HG02678 (cell line): Measurements from ENCODE around the gene RASL11B.
"Not testable (repeated sequence)": the region's sequence is repeated elsewhere in the genome, so short reads cannot be mapped to it uniquely, and the experiment has no call there.

Experiments
- ATAC-seq: cut with Tn5 transposase; IDR thresholded peaks from one replicate; pipeline ENCODE4 v1.9.1; 2021; ENCODE audit warnings: mild to moderate bottlenecking, moderate library complexity; ENCODE audit not compliant: unreplicated experiment

Gene RASL11B, protein sequence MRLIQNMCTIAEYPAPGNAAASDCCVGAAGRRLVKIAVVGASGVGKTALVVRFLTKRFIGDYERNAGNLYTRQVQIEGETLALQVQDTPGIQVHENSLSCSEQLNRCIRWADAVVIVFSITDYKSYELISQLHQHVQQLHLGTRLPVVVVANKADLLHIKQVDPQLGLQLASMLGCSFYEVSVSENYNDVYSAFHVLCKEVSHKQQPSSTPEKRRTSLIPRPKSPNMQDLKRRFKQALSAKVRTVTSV

DNA sequence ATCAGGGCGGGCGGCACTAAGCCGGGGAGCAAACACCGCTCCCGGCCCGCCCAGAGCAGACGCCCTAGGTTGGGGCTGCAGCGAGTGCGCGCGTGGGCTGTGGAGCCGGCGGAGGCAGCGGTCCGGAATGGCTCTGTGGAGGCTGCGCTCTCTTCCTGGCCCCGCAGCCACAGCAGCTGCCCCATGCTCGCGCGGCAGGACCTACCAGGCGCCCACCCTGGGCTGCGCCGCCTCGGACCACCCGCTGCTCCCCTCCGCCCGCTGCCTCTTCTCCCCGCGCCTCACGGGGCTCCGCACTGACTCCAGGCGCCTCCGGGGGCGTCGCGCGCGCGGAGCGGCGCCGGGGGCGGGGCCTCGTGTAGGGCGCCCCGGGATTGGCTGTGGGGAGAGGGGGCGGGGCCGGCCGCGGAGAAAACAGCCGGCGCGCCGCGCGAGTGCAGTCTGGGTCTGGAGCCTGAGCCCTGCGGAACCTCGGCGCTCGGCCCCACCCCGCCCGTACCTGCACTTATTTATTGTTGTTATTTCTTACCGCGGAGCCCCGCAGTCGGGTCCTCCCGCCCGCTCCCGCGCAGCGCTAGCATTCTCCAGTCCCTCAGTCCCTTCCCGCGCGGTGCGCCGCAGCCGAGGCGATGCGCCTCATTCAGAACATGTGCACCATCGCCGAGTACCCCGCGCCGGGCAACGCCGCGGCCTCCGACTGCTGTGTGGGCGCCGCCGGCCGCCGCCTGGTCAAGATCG is at the start of gene RASL11B:
TSS of gene RASL11B (plus strand) at position 439 of the 738 bp plus-strand sequence. CDS start at position 630, 191 bp downstream.
- ATAC-seq = peak; percentile 99

DNA sequence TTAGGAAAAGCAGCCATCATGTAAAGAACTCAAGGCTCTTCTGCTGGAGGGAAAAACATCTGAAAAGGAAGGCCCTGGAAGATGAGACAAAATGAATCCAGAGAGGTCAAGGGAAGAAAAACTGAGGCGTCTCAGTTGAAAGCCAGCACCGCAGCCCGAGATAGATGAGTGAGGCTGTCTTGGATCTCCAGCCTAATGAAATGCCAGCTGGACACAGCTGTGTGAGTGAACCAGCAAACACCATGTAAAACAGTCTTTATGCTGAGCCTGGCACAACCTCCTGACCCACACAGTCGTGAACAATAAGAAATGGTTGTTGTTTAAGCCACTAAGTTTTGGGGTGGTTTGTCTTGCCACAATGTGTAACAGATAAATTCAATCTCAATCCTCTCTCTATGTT is 48.6 kb upstream of the RASL11B start:
- no peak for ATAC-seq

DNA sequence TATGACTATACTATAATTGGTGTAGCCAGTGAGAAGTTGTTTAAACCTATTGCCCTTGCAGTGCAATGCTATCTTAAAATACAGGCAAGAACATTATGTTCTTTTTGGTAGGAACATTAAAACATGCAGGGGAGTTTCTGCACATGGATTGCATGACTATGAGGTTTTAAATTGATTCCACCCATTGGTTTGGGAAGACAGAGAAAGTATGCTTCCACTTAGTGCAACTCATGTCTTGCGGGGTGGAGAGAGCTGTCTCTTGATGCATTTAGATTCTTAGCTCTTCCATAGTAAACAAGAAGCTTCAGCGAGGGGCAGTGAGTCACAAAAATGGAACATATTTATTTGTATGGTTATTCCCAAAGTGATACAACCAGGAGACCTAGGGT is 39.5 kb upstream of the RASL11B start:
- ATAC-seq = no peak

DNA sequence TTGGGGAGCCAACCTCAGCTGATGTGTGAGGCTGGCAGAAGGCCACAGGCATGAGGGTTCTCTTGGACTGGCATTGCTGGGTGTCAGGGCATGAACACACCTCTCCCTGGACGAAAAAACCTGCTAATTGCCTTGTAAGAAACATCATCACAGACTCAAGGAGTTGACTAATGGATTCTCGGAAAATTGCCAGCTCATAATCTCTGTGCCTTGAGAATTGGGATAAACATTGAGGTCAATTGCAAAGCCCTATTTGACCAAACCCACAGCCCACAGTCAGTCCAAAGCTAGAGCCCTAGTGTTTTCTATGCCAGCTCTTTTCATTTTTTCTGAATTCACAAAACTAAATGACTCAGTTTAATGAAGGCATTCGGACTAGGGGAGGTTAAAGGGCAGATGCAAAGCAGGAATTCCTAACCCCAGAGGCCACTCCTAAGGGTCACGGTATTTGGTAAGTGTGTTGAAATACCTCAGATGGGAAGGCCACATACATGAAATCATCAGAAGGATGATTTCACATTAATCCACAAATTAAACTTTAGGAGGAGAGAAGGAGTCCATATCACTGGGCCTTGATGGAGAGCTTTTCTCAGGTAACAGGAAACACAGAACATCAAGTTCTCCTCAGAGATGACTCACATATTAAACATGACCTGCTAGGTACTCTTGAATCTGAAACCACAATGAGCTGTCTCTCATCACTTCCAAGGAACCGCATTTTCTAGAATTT is 39.0 kb upstream of the RASL11B start:
- ATAC-seq = no peak

DNA sequence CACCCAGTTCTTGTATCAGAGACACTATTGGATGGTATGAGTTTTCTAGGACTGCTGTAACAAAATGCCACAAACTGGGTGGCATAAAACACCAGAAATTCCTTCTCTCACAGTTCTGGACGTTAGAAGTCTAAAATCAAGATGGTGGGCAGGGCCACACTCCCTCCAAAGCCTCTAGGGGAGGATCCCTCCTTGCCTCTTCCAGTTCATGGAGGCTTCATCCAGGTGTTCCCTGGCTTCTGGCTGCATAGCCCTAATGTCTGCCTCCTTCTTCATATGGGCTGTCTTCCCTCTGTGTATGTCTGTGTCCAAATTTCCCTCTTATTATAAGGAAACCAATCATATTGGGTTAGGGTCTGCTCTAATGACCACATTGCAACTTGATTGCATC is 38.4 kb upstream of the RASL11B start:
- no peak for ATAC-seq

DNA sequence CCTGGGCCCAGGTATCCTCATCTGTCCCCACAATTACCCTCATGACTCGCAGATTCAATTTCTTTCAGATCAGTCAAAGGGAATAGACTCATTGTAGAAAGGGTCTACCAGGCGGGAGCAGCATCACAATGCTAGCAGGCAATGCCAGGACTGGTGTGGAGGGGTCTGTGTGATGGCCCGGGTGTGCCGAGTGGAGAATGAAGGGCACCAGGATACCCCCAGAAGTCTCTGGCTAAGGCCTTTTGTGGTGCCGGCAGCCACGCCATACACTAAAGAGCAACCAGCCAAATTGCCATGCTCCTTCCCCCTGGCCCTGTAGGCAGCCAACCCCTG is 37.9 kb upstream of the RASL11B start:
- ATAC-seq = no peak

DNA sequence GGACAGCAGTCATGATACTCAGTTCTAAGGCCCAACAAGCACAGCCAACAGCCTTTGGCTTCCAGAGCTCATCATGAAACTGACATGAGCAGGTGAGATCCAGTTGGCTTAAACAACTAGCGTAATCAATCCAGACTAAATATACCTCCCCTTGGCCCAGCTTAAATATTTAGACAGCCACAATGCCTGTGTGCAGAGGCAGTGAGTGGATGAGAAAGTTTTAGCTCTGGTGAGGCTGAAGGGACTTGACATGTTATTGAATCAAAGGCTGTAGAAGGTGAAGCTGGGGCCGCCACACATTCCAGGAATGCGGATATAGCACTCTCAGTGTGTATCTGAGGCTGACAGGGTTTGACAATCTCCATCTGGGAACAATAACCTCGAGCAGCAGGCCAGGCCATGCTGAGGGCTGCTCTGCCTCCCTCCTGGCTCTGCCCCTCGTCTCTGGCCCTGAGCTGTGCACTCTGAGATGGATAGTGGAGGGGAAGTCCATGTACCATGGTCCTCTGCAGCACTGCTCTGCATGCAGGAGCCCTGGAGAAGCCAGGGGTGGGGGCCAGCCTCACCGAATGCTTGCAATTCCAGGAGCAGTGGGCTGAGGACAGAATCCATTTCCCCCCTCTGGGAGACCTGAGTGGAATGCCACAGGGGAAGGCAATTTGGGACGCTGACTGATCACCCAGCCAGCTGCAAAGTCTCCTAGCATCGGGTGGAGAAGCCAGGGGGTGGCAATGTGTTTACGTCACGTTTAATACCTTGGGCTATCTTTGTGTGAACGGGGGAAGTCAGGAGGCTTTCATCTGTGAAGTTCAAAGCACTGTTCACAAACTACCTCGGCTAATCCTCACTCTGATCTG is 37.3 kb upstream of the RASL11B start:
- ATAC-seq = no peak

DNA sequence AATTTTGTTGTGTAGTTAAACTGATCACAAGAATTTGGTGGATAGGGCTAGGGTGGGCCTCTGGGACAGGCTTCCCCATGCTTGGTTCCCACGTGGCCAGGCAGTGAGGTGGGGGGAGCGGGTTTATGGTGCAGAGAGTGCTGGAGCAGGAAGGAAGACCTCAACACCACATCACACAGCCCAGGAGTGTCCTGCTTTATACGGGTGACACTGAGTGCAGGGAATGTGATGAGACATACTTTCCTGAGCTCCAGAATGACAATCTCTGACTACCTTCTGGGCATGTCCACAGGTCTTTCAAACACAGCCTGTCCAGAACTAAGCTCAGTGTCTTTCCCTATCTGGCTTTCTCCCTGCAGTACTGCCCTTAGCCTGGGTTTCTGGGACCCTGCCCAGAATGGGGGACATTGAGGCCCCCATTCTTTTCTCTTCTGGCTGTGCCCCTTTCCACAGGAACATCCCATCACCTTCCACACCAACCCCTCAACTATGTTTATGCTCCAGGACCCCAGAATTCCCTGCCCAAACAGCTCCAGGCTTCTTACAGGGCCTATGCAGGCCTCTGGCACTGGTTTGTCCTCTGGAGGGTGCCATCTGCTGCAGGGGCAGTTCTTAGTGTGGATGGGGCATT is 36.5 kb upstream of the RASL11B start:
- ATAC-seq = no peak

DNA sequence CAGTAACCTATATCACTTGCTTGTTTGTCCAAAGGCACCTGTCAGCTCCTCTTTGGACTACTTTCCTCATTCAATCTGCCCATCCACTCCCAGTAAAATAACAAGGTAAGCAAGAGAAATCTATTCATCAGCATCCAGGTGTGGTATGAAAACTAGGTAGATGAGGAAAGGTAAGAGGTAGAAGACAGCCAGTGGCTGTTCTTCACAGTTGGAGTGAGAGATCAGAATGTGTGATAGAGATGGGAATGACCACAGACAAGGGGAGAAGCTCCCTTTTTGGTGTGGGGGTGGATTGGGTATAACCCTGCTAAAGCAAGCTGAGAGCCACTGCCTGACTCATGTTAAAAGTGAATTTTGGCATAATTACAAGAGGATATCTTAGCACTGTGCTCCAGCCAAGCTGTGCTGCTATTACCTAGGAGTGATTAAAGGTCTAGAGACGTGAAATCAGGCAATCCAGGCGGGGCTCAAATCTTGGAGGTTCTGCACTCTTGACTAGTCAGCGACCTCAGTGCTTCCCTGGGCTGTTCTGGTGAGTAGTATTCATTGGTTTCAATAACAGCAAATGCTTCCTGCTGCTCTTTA is 28.1 kb upstream of the RASL11B start:
- ATAC-seq = no peak

DNA sequence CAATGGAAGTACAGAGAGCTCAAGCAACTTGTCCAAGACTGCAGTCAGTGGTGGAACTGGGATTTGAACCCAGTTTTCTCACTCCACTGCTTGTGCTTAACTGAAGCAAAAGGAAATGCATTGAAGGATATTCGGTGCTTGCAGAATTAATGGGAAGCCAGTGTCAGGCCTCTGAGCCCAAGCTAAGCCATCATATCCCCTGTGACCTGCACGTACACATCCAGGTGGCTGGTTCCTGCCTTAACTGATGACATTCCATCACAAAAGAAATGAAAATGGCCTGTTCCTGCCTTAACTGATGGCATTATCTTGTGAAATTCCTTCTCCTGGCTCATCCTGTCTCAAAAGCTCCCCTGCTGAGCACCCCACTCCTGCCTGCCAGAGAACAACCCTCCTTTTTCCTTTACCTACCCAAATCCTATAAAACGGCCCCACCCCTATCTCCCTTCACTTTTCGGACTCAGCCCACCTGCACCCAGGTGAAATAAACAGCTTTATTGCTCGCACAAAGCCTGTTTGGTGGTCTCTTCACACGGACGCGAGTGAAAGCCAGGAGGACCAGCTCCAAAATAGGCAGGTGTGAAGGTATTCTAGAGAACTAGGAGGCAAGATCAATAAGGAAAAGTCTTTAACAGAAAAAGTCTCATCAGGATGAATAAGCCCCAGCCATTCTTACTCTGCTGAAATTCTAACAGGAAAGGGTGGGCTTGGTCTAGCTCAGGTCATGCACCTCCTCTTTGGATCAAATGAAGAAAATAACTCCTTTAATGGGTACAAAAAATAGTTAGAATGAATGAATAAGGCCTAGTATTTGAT is 27.3 kb upstream of the RASL11B start:
- not testable (repeated sequence) for ATAC-seq

DNA sequence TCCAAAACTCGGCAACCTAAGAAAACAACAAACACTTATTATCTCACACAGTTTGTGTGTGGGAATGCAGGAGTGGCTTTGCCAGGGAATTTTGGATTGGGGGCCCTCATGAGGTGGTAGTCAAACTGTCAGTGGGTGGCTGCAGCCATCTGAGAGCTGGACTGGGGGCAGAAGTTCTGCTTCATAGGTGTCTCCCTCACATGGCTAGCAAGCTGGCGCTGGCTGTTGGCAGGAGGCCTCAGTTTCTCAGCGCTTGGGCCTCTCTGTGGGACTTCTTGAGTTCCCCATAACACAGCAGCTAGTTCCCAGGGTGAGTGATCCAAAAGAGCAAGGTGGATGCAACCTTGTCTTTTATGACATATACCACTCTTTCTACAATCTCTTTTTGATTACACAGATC is 26.0 kb upstream of the RASL11B start:
- ATAC-seq = no peak

DNA sequence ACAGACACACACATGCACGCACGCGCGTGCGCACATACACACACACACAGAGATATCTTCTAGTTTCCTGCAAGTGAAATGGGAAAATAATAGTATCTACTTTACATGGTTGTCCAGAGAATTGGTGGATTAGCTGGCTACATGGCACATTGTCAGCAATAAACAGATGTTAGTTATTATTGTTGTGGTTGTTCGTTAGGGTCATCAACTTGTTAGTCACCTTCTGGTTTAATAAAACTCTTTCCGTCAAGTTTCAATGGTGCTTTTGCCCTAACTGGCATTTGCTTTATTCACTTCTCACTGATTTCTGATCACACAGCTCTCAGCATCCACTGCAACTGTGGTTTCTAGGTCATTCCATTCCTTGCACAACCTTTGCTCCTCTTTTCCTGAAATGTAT is 25.4 kb upstream of the RASL11B start:
- ATAC-seq = no peak

DNA sequence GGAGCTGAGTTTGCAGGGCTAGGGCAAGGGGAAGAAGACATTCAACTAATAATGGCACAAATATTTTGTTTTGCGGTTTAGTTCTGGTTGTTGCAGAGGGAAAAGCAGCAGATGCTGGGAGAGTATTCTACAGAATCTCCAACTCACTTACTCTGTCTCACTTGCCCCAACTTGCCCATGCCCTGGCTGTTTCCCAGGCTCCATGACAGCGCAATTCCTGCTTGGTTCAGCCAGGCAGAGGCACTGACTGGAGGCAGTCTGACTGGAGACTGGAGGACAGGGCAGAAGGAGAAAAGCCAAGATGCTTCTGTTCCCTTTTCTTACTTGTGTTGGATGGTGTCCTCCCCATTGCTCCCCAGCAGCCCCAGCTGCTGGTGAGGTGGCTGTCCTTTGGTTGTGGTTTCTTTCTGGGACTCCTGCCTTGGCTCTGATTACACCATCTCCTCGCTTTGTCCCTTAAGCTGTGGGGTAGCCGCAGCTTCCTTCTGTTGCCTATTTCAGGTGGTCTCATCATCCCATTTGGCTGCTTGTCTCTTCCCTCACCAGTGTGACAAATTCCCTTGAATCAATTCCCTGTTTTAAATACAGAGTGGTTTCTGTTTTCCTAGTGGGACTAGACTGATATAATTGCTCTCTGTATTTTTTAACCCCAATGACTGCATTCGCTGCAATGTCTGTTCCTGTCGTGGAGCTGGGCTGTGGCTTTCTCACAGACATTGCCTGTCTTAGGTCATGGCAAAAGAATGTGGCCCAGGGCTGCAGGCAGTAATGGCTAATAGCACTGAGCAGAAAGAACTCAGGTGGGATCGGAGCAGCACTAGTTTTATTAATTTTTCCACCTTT is 24.2 kb upstream of the RASL11B start:
- ATAC-seq = no peak

DNA sequence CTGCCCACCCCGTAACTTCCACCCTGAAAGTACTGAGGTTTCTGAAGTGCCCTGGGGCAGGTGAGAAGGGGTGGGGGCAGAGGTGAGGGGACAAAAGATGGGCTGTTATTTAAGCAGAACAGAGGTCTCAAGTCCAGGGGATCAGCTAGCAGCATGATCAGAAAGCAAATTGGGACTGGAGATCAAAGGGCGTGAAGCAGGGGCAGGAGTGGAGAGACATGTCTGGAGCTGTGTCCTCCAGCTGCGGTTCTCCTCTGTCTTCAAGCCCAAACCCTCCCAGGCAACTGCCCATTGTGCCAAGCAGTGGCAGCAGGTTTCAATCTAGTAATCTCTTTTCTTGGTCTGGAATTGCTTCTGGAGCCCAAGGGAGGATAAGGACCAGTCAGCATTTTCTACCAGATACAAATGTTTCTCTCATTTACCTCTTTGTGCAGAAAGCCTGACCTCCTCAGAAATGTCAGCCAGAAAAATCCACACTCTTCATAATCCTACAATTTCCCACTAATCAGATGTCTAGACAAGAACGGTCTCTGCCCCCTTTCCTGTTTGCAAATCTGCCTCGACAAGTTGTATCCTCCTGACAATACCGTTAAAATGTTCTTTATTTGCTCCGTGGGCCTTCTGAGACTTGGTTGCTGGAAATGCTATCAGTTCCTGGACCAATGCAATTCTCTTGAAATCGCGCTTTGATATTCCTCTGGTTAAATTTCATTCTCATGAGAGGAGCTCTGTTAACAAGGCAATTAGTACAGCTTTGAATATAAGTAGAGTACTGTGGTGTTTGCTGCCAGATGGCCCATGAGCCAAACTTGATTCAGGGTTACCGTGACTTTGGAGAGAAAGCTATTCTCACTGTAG is 23.2 kb upstream of the RASL11B start:
- no peak for ATAC-seq

DNA sequence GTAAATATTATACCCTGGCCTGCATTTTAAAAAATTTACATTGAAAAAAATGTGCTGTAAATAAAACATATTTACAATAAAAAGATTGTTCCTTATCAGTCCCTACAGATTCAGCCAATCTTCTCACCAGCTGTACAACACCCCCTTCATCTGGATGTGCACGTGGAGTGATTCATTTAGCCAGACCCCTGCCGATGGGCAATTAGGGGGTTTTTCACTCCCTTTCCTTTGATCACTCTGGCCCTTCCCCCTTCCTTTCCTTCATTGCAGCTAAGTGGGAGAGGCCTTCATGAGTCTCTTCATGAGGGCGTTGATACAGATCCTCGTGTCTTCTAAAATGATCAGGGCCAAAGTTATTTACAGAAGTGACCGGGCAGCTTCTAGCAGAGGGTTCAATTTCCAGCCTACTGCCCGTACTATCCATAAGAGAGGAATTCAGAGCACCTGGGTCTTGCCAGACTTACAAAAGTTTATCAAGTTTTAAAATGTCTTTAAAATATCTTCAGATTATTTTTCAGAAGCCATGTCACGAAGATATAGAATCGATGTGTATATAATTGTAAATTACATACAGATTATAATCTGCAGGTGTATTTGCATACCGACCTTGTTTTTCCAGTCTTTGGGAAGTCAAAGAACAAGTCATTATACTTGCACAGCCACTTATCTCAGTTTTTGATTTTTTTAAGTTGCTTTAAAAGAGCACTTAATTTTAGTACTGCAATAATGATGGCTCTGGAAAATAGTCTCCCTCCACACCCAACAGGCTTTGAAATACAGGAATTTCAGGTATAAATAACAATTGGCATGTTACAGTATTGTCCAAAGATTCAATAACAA is 21.4 kb upstream of the RASL11B start:
- no peak for ATAC-seq

DNA sequence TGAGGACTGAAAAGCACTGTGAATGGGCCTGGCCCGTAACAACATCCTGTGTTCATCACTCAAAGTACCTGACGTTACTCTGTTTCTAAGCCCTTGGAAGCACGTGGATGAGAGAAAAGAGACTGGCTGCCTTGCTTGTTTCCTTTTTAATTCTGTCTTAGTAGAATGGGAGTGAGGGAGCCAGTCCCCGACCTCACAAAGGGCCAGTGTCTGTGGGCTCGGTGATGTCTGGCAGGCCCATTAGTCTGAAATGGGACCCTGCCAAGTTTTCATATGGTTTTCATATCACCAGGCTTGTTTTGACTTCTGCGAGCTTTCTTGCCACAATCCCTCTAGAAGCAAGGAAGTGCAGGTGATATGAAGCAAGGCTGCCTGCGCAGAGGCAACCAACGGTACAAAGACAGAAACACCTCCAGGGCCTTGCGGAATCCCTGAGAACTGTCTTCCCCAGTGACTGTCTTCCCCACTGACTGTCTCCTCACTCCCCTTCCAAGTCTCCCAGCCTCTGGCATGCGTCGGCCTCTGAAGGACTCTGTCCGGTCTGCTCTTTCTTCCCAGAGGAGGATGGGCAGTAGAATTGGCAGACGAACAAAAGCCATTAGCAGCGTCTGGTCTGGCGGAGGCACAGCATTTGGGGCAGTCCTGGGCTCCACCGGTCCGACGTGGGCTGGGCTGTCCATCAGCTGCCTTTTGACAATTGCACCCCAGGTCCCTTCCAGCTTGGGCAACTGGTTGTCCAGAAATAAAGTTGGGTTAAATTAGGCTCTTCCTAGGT is 20.2 kb upstream of the RASL11B start:
- no peak for ATAC-seq
